ENCODE data around the gene ZBED1.

- TF ChIP-seq ZNF274 (IDR thresholded peaks at IDR 0.05; ENCODE audit: low read depth, low read length) (no peak), YY1 (IDR thresholded peaks at IDR 0.05; ENCODE audit: insufficient read depth, insufficient read length) (no peak)
Measured at GRCh38 chrX:2539586-2539985, 38.8 kb upstream of the ZBED1 start.
